Common myeloid progenitor, CD34-positive (primary cell): ENCODE measurements around the gene CHST15.

Experiments
- CTCF ChIA-PET: fragments of 350-600 bp; sonication (Branson Sonifier 250); formaldehyde crosslinking; loops from one replicate; lab custom pipeline; 2021; ENCODE audit warnings: antibody characterized with exemption; lab: Charles Lee
- POLR2A ChIA-PET: fragments of 350-600 bp; sonication (Branson Sonifier 250); formaldehyde crosslinking; loops from one replicate; lab custom pipeline; 2021; ENCODE audit warnings: antibody characterized with exemption; lab: Charles Lee
- DNase-seq, 3 donors: peaks; one replicate each; pipeline versions ENCODE4 v3.0.0 to v3.0.0-alpha.2; 2013
- H3K27ac ChIP-seq, 2 experiments: 1 replicate in 1 of 2; 2 replicates in 1 of 2; pipeline ENCODE4 v1.7.0; 2013; ENCODE audit warnings: inconsistent platforms in 2 of 2, low read length in 2 of 2, mild to moderate bottlenecking in 2 of 2, low read depth in 1 of 2, moderate library complexity in 1 of 2; ENCODE audit not compliant: severe bottlenecking in 2 of 2, insufficient read depth in 1 of 2, poor library complexity in 1 of 2
- H3K27me3 ChIP-seq, 5 experiments: replicated peaks in 2 of 5; 1 replicate in 3 of 5; 2 replicates in 2 of 5; pipeline versions ENCODE4 v1.6.1 to v1.7.0; 2013; ENCODE audit warnings: low read length in 4 of 5, mild to moderate bottlenecking in 2 of 5, moderate library complexity in 2 of 5, inconsistent platforms in 1 of 5; ENCODE audit not compliant: insufficient read depth in 5 of 5, control insufficient read depth in 4 of 5
- H3K36me3 ChIP-seq, 4 experiments: 1 replicate in 2 of 4; 2 replicates in 2 of 4; pipeline versions ENCODE4 v1.6.1 to v1.7.0; 2013; ENCODE audit warnings: low read length in 3 of 4, control low read depth in 1 of 4, mild to moderate bottlenecking in 1 of 4; ENCODE audit not compliant: control insufficient read depth in 4 of 4, insufficient read depth in 4 of 4
- H3K4me1 ChIP-seq, 4 experiments: 1 replicate in 3 of 4; 2 replicates in 1 of 4; pipeline versions ENCODE4 v1.6.1 to v1.7.1; 2013; ENCODE audit warnings: low read length in 3 of 4, mild to moderate bottlenecking in 3 of 4, control low read depth in 1 of 4, inconsistent platforms in 1 of 4, moderate library complexity in 1 of 4; ENCODE audit not compliant: control insufficient read depth in 4 of 4, insufficient read depth in 4 of 4; ENCODE audit errors: control extremely low read depth in 1 of 4
- H3K4me3 ChIP-seq, 7 experiments: 1 replicate in 4 of 7; 2 replicates in 3 of 7; pipeline versions ENCODE4 v1.5.1 to v1.7.0; 2013; ENCODE audit warnings: mild to moderate bottlenecking in 7 of 7, low read length in 6 of 7, moderate library complexity in 6 of 7, inconsistent platforms in 2 of 7, low read depth in 2 of 7, control low read depth in 1 of 7; ENCODE audit not compliant: insufficient read depth in 4 of 7, control insufficient read depth in 1 of 7; ENCODE audit errors: extremely low read depth in 1 of 7
- H3K9me3 ChIP-seq, 5 experiments: 1 replicate in 4 of 5; 2 replicates in 1 of 5; pipeline versions ENCODE4 v1.6.1 to v1.7.1; 2013; ENCODE audit warnings: low read length in 4 of 5, mild to moderate bottlenecking in 2 of 5, inconsistent platforms in 1 of 5, low read depth in 1 of 5, moderate library complexity in 1 of 5; ENCODE audit not compliant: control insufficient read depth in 4 of 5, insufficient read depth in 2 of 5; ENCODE audit errors: control extremely low read depth in 1 of 5
- WGBS: methylation state at CpG from one replicate; pipeline ENCODE4 v1.1.5; 2013; ENCODE audit not compliant: insufficient coverage; 5-methylcytosine and 5-hydroxymethylcytosine counted together

The CHST15 gene

GRCh38 chr10:124032087-124032935 is 61.1 kb downstream of the CHST15 start:
- ChIA-PET CTCF (interaction anchor here (0.5 to 1.5 kb wide), 3 partner anchors 38 to 370 kb away, joined by 3 to 4 read pairs (median 3); no protein-coding TSS in a partner anchor), POLR2A (no interaction called here)
- peaks cover 8 to 16% (median 14%) of the 10 kb centered on the region in 4 experiments for H3K4me1 ChIP-seq
- 100% methylated on average over 3 of the region's 8 CpGs for WGBS
- H3K4me3 ChIP-seq = no peak overlapping the region
- no peaks in the 10 kb centered on the region for H3K9me3 ChIP-seq
- peaks cover 0 to 10% (median 0%) of the 10 kb centered on the region in 5 experiments for H3K27me3 ChIP-seq
- H3K36me3 ChIP-seq = no peaks in the 10 kb centered on the region
- no peak overlapping the region for H3K27ac ChIP-seq
- no peak for DNase-seq

DNA sequence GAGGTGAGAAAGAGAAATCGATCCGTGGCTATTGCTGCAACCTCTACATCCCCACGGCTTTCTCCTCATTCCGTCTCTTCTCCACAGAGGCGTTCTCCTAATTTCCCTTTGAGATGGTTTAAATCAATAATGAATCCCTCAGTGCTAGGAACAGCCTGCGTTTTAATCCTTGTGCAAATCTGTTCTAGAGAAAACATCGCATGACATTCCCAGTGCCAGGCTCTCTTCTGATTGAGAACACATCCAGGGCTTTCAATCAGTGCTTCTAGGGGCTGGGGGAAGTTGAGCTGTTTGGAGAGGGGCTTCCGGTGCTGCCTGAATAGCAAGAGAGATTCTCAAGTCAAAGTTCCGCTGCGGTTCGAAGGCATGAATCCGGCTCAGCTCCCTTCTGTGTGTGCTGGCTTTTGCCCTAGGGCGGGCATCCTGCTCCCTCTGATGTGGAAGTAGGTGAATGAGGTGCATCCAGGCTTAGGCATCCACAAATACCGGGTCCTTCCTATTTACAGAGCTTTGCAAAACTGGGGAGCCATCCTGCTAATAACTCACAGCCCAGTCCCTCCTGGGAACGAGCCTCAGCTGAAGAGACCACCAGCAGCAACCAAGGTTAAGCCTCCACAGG is 62.8 kb downstream of the CHST15 start:
- CTCF ChIA-PET = interaction anchor here (0.6 to 1.5 kb wide), 4 partner anchors 15 to 359 kb away, joined by 3 to 12 read pairs (median 3); no protein-coding TSS in a partner anchor

GRCh38 chr10:124030061-124030460 is 63.3 kb downstream of the CHST15 start:
- ChIA-PET POLR2A (interaction anchor here (0.8 kb wide), 1 partner anchor 12 kb away, joined by 3 read pairs; no protein-coding TSS in a partner anchor), CTCF (interaction anchor here (0.9 to 1.5 kb wide), 2 partner anchors 15 to 359 kb away, joined by 3 to 12 read pairs; no protein-coding TSS in a partner anchor)
- Histone ChIP-seq H3K9me3 (no peaks in the 10 kb centered on the region), H3K36me3 (no peaks in the 10 kb centered on the region), H3K4me3 (no peak overlapping the region), H3K27ac (no peak overlapping the region), H3K4me1 (peaks cover 0 to 6% (median 0%) of the 10 kb centered on the region in 4 experiments), H3K27me3 (peaks cover 0 to 10% (median 0%) of the 10 kb centered on the region in 5 experiments)
- WGBS = 94% methylated on average over 6 of the region's 8 CpGs
- no peak for DNase-seq

More for the DNA sequence above, 62.8 kb downstream of the CHST15 start:
- WGBS = 90% methylated on average over 11 of the region's 15 CpGs
- H3K36me3 ChIP-seq = no peaks in the 10 kb centered on the region
- H3K4me1 ChIP-seq = peaks cover 0 to 5% (median 4%) of the 10 kb centered on the region in 4 experiments
- no peaks in the 10 kb centered on the region for H3K9me3 ChIP-seq
- H3K27me3 ChIP-seq = peaks cover 0 to 10% (median 0%) of the 10 kb centered on the region in 5 experiments
- POLR2A ChIA-PET = interaction anchor here (0.8 kb wide), 1 partner anchor 11 kb away, joined by 3 read pairs; no protein-coding TSS in a partner anchor
- DNase-seq = no peak
- no peak overlapping the region for H3K27ac ChIP-seq
- H3K4me3 ChIP-seq = no peak overlapping the region

GRCh38 chr10:124029559-124029958 is 63.8 kb downstream of the CHST15 start:
- DNase-seq = no peak
- Histone ChIP-seq H3K27me3 (peaks cover 0 to 14% (median 0%) of the 10 kb centered on the region in 5 experiments), H3K4me1 (peaks cover 0 to 6% (median 0%) of the 10 kb centered on the region in 4 experiments), H3K27ac (no peak overlapping the region), H3K4me3 (no peak overlapping the region), H3K9me3 (no peaks in the 10 kb centered on the region), H3K36me3 (no peaks in the 10 kb centered on the region)
- WGBS = 94% methylated on average over 12 of the region's 12 CpGs
- CTCF ChIA-PET = interaction anchor here (1.5 kb wide), 1 partner anchor 360 kb away, joined by 12 read pairs; no protein-coding TSS in a partner anchor
- POLR2A ChIA-PET = no interaction called here

- peaks cover 0 to 6% (median 0%) of the 10 kb centered on the region in 4 experiments for H3K4me1 ChIP-seq
- CTCF ChIA-PET = interaction anchor here (1.6 kb wide), 2 partner anchors 8 to 360 kb away, joined by 5 to 7 read pairs; no protein-coding TSS in a partner anchor
- POLR2A ChIA-PET = no interaction called here
- no peak overlapping the region for H3K4me3 ChIP-seq
- no peak for DNase-seq
- H3K27ac ChIP-seq = no peak overlapping the region
- H3K36me3 ChIP-seq = no peaks in the 10 kb centered on the region
- H3K27me3 ChIP-seq = peaks cover 0 to 15% (median 0%) of the 10 kb centered on the region in 5 experiments
- no peaks in the 10 kb centered on the region for H3K9me3 ChIP-seq
- 92% methylated on average over 12 of the region's 14 CpGs for WGBS
Measured at GRCh38 chr10:124028700-124029480, 64.5 kb downstream of the CHST15 start.

DNA sequence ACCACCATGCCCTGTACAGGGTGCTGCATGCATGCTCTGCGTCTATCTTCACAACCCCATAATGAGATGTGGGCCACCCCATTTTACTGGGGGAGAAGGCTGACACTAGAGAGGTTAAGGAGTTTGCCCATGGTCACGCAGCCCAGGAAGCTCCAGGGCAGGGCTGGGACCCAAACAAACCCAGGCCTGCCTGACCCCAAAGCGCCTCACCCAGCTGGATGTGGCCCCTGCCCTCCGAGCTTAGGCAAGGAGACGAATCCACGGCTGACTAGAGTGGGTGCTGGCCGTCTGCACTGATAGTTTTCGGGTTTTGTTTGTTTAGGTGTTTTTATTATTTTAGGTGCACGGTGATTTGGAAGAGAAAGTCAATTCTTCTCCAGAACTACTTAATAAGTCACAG is 65.7 kb downstream of the CHST15 start:
- H3K4me3 ChIP-seq = no peak overlapping the region
- H3K9me3 ChIP-seq = no peaks in the 10 kb centered on the region
- POLR2A ChIA-PET = no interaction called here
- DNase-seq = no peak
- CTCF ChIA-PET = interaction anchor here (0.5 to 1.8 kb wide), 6 partner anchors 9 to 882 kb away, joined by 3 to 7 read pairs (median 4); no protein-coding TSS in a partner anchor
- 87% methylated on average over 3 of the region's 9 CpGs for WGBS
- H3K36me3 ChIP-seq = no peaks in the 10 kb centered on the region
- H3K4me1 ChIP-seq = peaks cover 0 to 6% (median 0%) of the 10 kb centered on the region in 4 experiments
- H3K27me3 ChIP-seq = peaks cover 0 to 14% (median 0%) of the 10 kb centered on the region in 5 experiments
- no peak overlapping the region for H3K27ac ChIP-seq
